Endometrium (tissue), 2 donors: ENCODE measurements around the gene CLINT1.

Source experiments
- FAIRE-seq: peaks from 2 replicates; lab custom pipeline; 2012; peaks lifted over from hg19 to GRCh38; lab: Jason Lieb, UNC
- donor health status: control.
- donor health status: control.

The CLINT1 gene

GRCh38 chr5:157758706-157759105 is 100.2 kb downstream of the CLINT1 start:
- no peak for FAIRE-seq

GRCh38 chr5:157756122-157756521 is 102.8 kb downstream of the CLINT1 start:
- no peak for FAIRE-seq

- no peak for FAIRE-seq
Observed at GRCh38 chr5:157750320-157750719, 108.6 kb downstream of the CLINT1 start.

- no peak for FAIRE-seq
Observed at GRCh38 chr5:157749462-157749799, 109.5 kb downstream of the CLINT1 start.

DNA sequence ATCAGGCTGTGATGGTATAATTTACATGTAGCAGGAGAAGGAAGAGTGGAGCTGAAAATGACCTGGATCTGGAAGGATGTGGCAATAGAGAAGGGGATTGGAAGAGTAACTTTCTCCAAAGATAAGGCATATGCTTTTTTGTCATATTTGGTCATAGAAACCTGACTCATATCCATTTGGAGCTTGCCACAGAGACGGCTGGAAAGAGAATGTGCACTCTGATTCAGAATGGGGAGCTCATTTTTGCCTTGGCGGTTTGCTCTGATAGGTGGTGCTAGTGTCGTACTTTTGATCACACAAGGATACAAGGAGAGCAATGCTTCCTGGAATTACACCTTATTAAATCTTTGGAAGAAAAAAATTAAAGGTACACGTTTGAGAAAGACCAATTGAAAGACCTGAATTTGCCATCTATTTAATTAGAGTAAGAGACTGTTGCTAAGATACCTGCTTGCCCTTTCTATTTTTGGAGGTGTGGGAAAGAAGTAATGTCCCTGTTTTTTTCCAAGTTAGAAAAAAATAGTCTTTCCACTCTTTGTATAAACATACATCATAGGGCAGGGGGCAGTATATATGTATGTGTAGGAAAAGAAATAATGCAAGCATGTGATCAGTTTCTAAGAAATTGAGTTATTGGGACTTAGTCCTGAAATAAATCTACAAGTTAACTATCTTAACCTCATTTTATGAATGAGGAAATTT is 110.0 kb downstream of the CLINT1 start:
- FAIRE-seq = no peak

- FAIRE-seq = no peak
Observed at GRCh38 chr5:157747766-157748700, 110.9 kb downstream of the CLINT1 start.

DNA sequence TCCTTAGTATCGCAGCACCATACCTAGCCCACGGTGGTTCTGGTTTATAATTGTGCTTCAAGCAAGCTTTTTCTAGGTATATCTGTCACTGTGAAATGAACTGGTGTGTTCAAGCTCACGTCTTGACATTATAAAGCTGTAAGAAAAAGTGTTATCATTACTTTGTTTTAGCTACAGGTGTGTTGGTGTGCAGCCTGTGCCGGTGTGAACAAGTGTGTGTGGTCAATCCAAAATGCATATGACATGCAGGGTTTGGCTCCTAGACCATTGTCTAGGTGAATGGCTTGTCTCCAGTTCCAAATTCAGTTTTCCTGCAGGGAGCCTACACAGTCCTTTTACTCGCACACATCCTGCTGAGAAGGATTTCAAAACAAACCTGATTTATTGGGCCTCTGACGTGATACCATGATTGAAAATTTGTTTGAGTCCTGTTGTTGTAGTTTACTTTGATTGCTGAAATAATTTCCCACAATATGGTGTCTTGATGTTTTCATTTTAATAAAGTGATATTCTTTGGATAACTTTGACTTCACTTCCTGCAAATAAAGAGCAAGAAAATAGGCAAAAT is 111.7 kb downstream of the CLINT1 start:
- no peak for FAIRE-seq

GRCh38 chr5:157745041-157745456 is 113.9 kb downstream of the CLINT1 start:
- no peak for FAIRE-seq

- no peak for FAIRE-seq
Observed at GRCh38 chr5:157744051-157745011, 114.6 kb downstream of the CLINT1 start.

DNA sequence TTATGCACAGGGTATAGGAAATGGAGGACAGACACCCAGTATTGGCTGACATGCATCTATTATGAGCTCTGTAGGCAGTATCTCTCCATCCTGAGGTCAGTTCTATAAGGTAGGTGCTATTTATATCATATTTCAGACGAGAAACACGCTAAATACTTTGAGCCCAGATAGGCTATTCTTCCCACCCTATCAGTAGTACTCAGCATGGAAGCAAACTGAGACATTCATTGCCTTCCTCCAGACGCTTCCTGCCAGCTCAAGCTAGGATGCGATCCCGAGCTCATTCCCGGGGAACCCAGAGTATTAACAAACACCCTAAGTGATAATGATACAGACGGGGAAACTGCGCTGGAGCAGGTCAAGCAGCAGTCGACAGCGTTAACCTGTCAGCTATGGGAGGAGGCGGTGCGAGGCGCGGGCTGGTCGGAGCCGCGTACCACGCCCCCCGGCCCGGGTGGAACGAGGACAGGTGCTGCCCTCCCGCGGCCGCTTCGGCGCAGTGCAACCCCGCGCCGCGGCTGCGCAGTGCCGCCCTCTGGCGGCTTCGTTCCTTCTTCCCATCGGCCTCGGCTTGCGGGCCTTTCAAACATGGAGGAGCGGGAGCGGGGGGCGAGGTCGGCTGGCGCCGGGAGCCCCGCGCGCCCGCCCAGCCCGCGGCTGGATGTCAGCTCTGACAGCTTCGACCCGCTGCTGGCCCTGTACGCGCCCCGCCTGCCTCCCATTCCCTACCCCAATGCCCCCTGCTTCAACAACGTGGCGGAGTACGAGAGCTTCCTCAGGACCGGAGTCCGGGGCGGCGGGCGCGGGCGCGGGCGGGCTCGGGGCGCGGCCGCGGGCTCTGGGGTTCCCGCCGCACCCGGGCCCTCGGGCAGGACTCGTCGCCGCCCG is 115.5 kb downstream of the CLINT1 start, which contains the start of gene LSM11:
TSS of gene LSM11 (plus strand) at position 550 of the 888 bp plus-strand sequence. CDS start at position 589, 39 bp downstream.
- no peak for FAIRE-seq

- no peak for FAIRE-seq
Observed at GRCh38 chr5:157741131-157741530, 117.8 kb downstream of the CLINT1 start.

DNA sequence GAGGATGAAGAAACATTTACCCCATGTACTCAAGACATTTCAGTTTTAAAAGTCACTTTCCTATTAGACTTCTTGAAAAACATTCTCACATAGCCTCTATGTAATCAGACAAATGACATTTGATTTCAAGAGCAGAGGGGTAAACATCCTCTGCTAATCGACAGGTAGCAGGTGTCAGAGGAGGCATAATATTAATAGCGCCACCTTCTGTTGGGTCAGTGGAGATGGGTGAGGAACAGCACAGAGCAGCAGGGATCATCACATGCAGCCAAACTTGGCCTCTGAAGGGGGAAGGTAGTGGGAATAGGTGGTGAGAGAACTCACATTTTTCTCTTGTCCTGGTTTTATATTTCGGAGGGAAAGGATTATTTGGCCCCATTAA is 118.7 kb downstream of the CLINT1 start:
- FAIRE-seq = no peak

DNA sequence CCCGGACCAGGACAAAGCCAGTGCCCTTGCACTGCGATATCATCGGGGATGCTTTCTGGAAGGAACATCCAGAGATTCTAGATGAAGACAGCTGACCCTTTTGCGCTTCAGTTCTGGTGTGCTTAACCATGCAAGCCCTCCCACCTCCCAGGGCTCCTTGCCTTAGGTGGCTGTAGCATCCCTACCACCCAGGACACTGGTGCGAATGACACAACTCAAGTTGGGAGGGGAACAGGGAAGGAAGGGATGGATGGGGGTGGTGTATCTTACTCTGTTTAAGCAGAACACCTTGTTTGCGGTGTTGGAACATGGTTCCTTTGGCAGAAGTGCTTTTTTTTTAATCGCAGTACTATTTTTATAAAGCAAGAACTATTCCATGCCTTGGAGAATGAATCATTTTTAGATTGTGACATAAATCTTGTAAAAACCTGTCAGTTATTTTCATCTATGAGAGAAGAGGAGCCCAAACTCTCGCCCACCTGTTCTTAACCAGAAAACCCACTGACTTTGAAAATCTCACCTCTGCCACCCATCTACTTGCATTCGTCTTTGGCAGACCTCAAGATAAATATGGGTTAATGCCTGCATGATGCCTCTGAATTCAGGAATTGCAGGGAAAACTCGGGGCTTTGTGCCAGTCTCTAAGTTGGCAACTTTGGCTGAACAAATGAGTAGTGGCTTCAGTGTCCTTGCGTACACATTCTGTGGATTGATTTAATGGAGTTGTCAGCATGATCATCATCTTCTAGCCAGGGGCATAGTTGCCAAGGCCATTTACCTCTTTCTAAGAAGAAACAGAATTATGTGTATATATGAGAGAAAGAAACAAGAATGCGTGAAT is 119.3 kb downstream of the CLINT1 start:
- FAIRE-seq = no peak

GRCh38 chr5:157735991-157736390 is 123.0 kb downstream of the CLINT1 start:
- no peak for FAIRE-seq
